ENCODE data around the gene MIOX.

The MIOX gene

GRCh38 chr22:50455201-50455600 is 31.5 kb upstream of the MIOX start:
- DNase-seq (ENCODE audit: low read depth, low spot score): no peak

GRCh38 chr22:50456026-50456425 is 30.6 kb upstream of the MIOX start:
- no peak for DNase-seq (ENCODE audit: low read depth, low spot score)

GRCh38 chr22:50456466-50457234 is 30.0 kb upstream of the MIOX start:
- no peak for DNase-seq (ENCODE audit: low read depth, low spot score)

- DNase-seq (ENCODE audit: low read depth, low spot score): no peak
Observed at GRCh38 chr22:50459016-50459415, 27.6 kb upstream of the MIOX start.

- no peak for DNase-seq (ENCODE audit: low read depth, low spot score)
Observed at GRCh38 chr22:50459496-50460140, 27.0 kb upstream of the MIOX start.

- DNase-seq (ENCODE audit: low read depth, low spot score): no peak
Observed at GRCh38 chr22:50460938-50461337, 25.7 kb upstream of the MIOX start.

- DNase-seq (ENCODE audit: low read depth, low spot score): no peak
Observed at GRCh38 chr22:50461536-50461935, 25.1 kb upstream of the MIOX start.

GRCh38 chr22:50461979-50462540 is 24.6 kb upstream of the MIOX start:
- DNase-seq (ENCODE audit: low read depth, low spot score): no peak

GRCh38 chr22:50463188-50463900 is 23.3 kb upstream of the MIOX start:
- no peak for DNase-seq (ENCODE audit: low read depth, low spot score)

- no peak for DNase-seq (ENCODE audit: low read depth, low spot score)
Observed at GRCh38 chr22:50464451-50464850, 22.2 kb upstream of the MIOX start.

GRCh38 chr22:50465066-50465930 is 21.4 kb upstream of the MIOX start:
- no peak for DNase-seq (ENCODE audit: low read depth, low spot score)

- DNase-seq (ENCODE audit: low read depth, low spot score): no peak
Observed at GRCh38 chr22:50467341-50467740, 19.3 kb upstream of the MIOX start.

- no peak for DNase-seq (ENCODE audit: low read depth, low spot score)
Observed at GRCh38 chr22:50467773-50468440, 18.8 kb upstream of the MIOX start.

- DNase-seq (ENCODE audit: low read depth, low spot score): no peak
Observed at GRCh38 chr22:50468626-50469025, 18.0 kb upstream of the MIOX start.

- peak; percentile 86 for DNase-seq (ENCODE audit: low read depth, low spot score)
Observed at GRCh38 chr22:50469377-50470305, 17.0 kb upstream of the MIOX start.

- no peak for DNase-seq (ENCODE audit: low read depth, low spot score)
Observed at GRCh38 chr22:50470491-50470890, 16.2 kb upstream of the MIOX start.

GRCh38 chr22:50471197-50471847 is 15.3 kb upstream of the MIOX start:
- DNase-seq (ENCODE audit: low read depth, low spot score): no peak

GRCh38 chr22:50471962-50472361 is 14.7 kb upstream of the MIOX start:
- DNase-seq (ENCODE audit: low read depth, low spot score): no peak

- no peak for DNase-seq (ENCODE audit: low read depth, low spot score)
Observed at GRCh38 chr22:50473088-50473487, 13.6 kb upstream of the MIOX start.

All from activated CD4-positive, CD25-positive, alpha-beta regulatory T cell treated with anti-CD3 and anti-CD28 coated beads, Interleukin-2, amount 50 U/mL, for 16 hours (primary cell).